ENCODE results near the gene RBP4. TPM values are rescaled to one million over a fixed set of nuclear protein-coding genes. Genes with fewer than 3 reads are reported as not detected.

Gene RBP4
- total RNA-seq, 4 donors from 2014 or later, result 1.9 to 10.6 TPM; not detected in 2

DNA sequence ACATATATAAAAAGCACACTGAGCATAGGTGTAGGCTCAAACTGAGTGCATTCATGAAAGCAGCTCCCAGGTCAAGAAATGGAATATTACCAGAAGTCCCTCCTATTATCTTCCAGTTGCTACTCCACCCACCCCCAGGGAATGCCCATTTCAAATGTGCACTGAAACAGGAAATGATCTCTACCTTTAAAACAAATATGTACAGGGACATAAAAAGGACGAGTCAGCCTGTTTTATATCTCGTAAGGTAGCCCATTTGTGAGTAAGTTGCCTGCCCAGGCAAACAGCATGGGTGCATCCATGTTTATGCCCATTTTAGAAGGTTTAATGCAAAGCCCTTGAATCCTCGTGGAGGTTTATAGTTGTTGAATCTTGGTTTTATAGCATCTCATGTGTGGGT lies 24.1 kb downstream of the RBP4 start:
- no peak overlapping the region for H3K4me3 ChIP-seq
- H3K4me1 ChIP-seq, result no peaks in the 10 kb centered on the region
- H3K27ac ChIP-seq, result no peak overlapping the region
- TF ChIP-seq POLR2A (IDR thresholded peaks at IDR 0.05) (no peak), EP300 (IDR thresholded peaks at IDR 0.05) (no peak), POLR2AphosphoS5 (IDR thresholded peaks at IDR 0.05) (no peak)
- TF ChIP-seq, protein P1, sequence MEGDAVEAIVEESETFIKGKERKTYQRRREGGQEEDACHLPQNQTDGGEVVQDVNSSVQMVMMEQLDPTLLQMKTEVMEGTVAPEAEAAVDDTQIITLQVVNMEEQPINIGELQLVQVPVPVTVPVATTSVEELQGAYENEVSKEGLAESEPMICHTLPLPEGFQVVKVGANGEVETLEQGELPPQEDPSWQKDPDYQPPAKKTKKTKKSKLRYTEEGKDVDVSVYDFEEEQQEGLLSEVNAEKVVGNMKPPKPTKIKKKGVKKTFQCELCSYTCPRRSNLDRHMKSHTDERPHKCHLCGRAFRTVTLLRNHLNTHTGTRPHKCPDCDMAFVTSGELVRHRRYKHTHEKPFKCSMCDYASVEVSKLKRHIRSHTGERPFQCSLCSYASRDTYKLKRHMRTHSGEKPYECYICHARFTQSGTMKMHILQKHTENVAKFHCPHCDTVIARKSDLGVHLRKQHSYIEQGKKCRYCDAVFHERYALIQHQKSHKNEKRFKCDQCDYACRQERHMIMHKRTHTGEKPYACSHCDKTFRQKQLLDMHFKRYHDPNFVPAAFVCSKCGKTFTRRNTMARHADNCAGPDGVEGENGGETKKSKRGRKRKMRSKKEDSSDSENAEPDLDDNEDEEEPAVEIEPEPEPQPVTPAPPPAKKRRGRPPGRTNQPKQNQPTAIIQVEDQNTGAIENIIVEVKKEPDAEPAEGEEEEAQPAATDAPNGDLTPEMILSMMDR (IDR thresholded peaks at IDR 0.05), result no peak
- 56 to 67% methylated on average over 2 to 3 of the region's 3 CpGs for WGBS, 2 donors (ENCODE audit: low coverage in 1 of 2)
- H3K27me3 ChIP-seq, result peaks cover 29% of the 10 kb centered on the region
- H3K9me3 ChIP-seq, result peaks cover 0 to 4% (median 0%) of the 10 kb centered on the region in 3 donors
- H3K36me3 ChIP-seq, result no peaks in the 10 kb centered on the region
- no peak for ATAC-seq

DNA sequence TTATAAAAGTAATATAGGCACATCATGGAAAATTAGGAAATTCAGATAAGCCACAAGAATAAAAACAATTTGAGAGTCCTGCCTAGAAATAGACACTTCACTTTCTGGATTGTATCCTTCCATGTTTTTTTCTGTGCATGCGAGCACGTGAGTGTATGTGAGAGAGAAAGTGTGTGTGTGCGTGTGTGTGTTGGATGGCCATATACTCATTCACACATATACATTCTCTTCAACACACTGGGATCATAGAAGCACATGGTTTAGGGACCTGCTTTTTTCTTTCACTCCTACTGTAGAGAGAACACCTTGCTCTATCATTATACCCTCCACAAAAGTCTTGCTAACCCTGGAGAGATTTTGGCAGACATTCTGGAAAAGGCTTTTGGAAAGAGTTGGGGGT lies 27.1 kb downstream of the RBP4 start:
- Histone ChIP-seq H3K9me3 (no peaks in the 10 kb centered on the region), H3K36me3 (no peaks in the 10 kb centered on the region), H3K27ac (no peak overlapping the region), H3K27me3 (peaks cover 38% of the 10 kb centered on the region), H3K4me1 (no peaks in the 10 kb centered on the region), H3K4me3 (no peak overlapping the region)
- TF ChIP-seq, protein P1 (IDR thresholded peaks at IDR 0.05), result no peak
- TF ChIP-seq POLR2A (IDR thresholded peaks at IDR 0.05), result no peak
- TF ChIP-seq POLR2AphosphoS5 (IDR thresholded peaks at IDR 0.05), result no peak
- TF ChIP-seq EP300 (IDR thresholded peaks at IDR 0.05), result no peak
- ATAC-seq, result no peak
- WGBS, 2 donors (ENCODE audit: low coverage in 1 of 2), result 70 to 83% methylated on average over 3 of the region's 3 CpGs

DNA sequence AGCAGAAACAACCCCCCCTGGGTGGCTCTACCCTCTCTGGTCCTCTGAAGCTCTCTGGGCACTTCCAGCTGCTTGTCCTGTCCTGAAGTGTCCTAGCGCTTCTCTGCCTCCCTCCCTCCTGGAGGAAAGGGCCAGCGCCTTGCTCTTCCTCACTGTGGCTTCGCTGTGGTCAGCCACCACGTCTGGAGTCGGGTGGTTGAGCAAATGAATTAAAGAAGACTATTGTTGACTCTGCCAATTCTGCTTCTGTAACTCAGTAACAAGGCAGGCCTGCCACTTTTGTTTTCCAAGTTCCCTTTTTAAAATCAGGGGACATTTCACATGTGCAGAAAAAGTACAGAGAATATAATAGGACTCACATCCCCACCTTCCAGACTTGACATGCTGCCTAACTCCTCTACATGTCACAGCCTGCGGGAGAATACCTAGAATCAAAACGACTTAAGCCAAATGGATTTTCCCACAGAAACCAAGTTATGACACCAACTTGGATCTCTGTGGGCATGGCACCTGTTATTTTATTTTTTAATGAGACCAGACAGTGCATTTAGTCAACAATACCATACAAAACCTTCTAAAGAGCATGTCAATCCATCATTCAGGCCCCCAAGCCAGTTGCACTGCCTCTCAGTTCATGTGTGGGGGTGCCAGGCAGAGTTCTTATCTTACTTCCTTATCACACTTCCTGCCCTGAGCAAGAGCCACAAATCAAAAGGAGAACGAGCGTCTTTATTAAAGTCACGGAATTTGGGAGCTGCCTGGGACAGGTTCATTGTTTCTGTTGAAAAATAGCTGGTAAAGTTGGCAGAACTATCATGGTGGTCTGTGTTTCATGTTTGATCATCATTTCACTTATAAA lies 27.8 kb downstream of the RBP4 start:
- no peaks in the 10 kb centered on the region for H3K36me3 ChIP-seq
- TF ChIP-seq POLR2A (IDR thresholded peaks at IDR 0.05) (no peak), POLR2AphosphoS5 (IDR thresholded peaks at IDR 0.05) (no peak), EP300 (IDR thresholded peaks at IDR 0.05) (no peak)
- TF ChIP-seq, protein P1 (IDR thresholded peaks at IDR 0.05), result no peak
- peak; percentile 54 for ATAC-seq
- peaks cover 38% of the 10 kb centered on the region for H3K27me3 ChIP-seq
- no peaks in the 10 kb centered on the region for H3K9me3 ChIP-seq
- no peak overlapping the region for H3K27ac ChIP-seq
- no peaks in the 10 kb centered on the region for H3K4me1 ChIP-seq
- no peak overlapping the region for H3K4me3 ChIP-seq
- 43 to 48% methylated on average over 8 to 9 of the region's 10 CpGs for WGBS, 2 donors (ENCODE audit: low coverage in 1 of 2)

DNA sequence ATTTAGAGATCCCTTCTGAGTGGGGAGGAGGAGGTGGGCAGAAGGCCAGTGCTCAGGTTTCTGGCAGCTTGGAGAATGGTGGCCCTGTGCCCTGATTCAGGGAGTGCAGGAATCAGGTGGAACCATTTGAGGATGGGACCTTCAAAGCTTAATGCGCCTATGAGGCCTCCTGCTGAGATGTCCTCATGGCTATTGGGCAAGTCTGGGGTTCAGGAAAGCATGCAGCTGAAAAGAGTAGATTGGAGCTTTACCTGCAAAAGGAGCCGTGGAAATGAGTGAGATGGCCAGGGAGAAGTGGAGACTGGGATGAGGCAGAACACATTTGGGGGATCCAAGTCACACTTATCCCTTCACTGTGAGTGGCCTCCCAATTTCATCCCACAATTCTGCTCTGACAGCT lies 28.4 kb downstream of the RBP4 start:
- no peaks in the 10 kb centered on the region for H3K9me3 ChIP-seq
- ATAC-seq, result no peak
- no peak overlapping the region for H3K27ac ChIP-seq
- WGBS, 2 donors (ENCODE audit: low coverage in 1 of 2), result 80% methylated on average over 2 of the region's 2 CpGs; no CpG with 5 or more reads in 1 of the 2 donors
- no peak overlapping the region for H3K4me3 ChIP-seq
- peaks cover 45% of the 10 kb centered on the region for H3K27me3 ChIP-seq
- H3K36me3 ChIP-seq, result no peaks in the 10 kb centered on the region
- H3K4me1 ChIP-seq, result peaks cover 0 to 6% (median 0%) of the 10 kb centered on the region in 3 donors
- TF ChIP-seq POLR2A (IDR thresholded peaks at IDR 0.05), result no peak
- no peak for TF ChIP-seq EP300 (IDR thresholded peaks at IDR 0.05)
- TF ChIP-seq, protein P1 (IDR thresholded peaks at IDR 0.05), result no peak
- TF ChIP-seq POLR2AphosphoS5 (IDR thresholded peaks at IDR 0.05), result no peak

DNA sequence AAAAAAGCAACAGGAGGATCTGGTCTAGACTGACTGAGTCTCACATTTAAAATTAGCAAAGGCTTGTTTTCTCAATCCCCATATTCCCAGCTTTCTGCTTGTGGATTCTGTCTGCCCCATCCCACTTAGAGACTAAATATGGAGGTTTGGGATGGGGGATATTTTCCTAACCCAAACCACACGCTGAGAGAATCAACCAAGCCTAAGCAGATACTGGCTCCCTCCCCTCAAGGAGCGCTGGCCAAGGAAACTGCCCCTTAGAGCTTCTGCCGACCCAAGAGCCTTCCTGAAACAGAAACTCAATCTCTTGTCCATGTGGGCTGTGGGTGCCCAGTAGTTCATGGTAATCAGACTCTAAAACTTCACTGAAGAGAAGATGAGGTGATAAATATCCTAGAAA lies 30.7 kb downstream of the RBP4 start:
- ATAC-seq, result no peak
- Histone ChIP-seq H3K27me3 (peaks cover 67% of the 10 kb centered on the region), H3K9me3 (no peaks in the 10 kb centered on the region), H3K4me1 (peaks cover 0 to 21% (median 0%) of the 10 kb centered on the region in 3 donors), H3K27ac (no peak overlapping the region), H3K36me3 (no peaks in the 10 kb centered on the region), H3K4me3 (no peak overlapping the region)
- WGBS, 2 donors (ENCODE audit: low coverage in 1 of 2), result 0 to 13% methylated on average over 2 to 3 of the region's 3 CpGs
- no peak for TF ChIP-seq EP300 (IDR thresholded peaks at IDR 0.05)
- no peak for TF ChIP-seq POLR2AphosphoS5 (IDR thresholded peaks at IDR 0.05)
- TF ChIP-seq, protein P1 (IDR thresholded peaks at IDR 0.05), result no peak
- TF ChIP-seq POLR2A (IDR thresholded peaks at IDR 0.05), result no peak
